Neural progenitor cell (in vitro differentiated cells): ENCODE results near the gene MCUR1.

Experiments
- CTCF ChIP-seq: fragments of 200-600 bp; sonication (generic); IDR thresholded peaks from 2 replicates; pipeline ENCODE4 v1.5.1; 2017; ENCODE audit warnings: antibody characterized with exemption, mild to moderate bottlenecking
- EZH2 ChIP-seq: fragments of 200-600 bp; sonication (generic); IDR thresholded peaks from 2 replicates; pipeline ENCODE4 v1.6.1; 2017; ENCODE audit warnings: antibody characterized with exemption, mild to moderate bottlenecking, moderate library complexity
- EZH2phosphoT487 ChIP-seq: fragments of 200-600 bp; sonication (generic); IDR thresholded peaks from 2 replicates; pipeline ENCODE4 v1.6.1; 2017; ENCODE audit warnings: antibody characterized with exemption

- TF ChIP-seq CTCF (no peak), EZH2 (no peak), EZH2phosphoT487 (no peak)
Observed at GRCh38 chr6:13754644-13755043, 59.7 kb downstream of the MCUR1 start.
